ENCODE data around the gene AVP. TPM values are rescaled to one million over a fixed set of nuclear protein-coding genes. Genes with fewer than 3 reads are reported as not detected.
A peak's percentile ranks its signal among the peaks of the same experiment; 100 is the strongest.
"Not testable (repeated sequence)": the region's sequence is repeated elsewhere in the genome, so short reads cannot be mapped to it uniquely, and the experiment has no call there.

Gene AVP
- total RNA-seq, 1 donor from 2014 or later, result not detected

- H3K27me3 ChIP-seq (ENCODE audit: low read depth), result peaks cover 25% of the 10 kb centered on the region
- H3K4me3 ChIP-seq, result no peak overlapping the region
- TF ChIP-seq CTCF (IDR thresholded peaks at IDR 0.05), result no peak
- ATAC-seq (no peak), DNase-seq (no peak)
- no peaks in the 10 kb centered on the region for H3K9me3 ChIP-seq
- peaks cover 5% of the 10 kb centered on the region for H3K4me1 ChIP-seq
- H3K27ac ChIP-seq, result no peak overlapping the region
- intact Hi-C loops (cut with DNase I), result no loop called here
- no peaks in the 10 kb centered on the region for H3K36me3 ChIP-seq
These were observed 6.8 kb downstream of the AVP start for GRCh38 chr20:3077618-3078134.

GRCh38 chr20:3075315-3075714 is 9.2 kb downstream of the AVP start:
- H3K4me3 ChIP-seq; H3K4me1 ChIP-seq; H3K36me3 ChIP-seq; ATAC-seq; intact Hi-C loops (cut with DNase I); DNase-seq; H3K27ac ChIP-seq; H3K9me3 ChIP-seq: not testable (repeated sequence)
- H3K27me3 ChIP-seq (ENCODE audit: low read depth), result peaks cover 23% of the 10 kb centered on the region

GRCh38 chr20:3074812-3075211 is 9.7 kb downstream of the AVP start:
- no peak for TF ChIP-seq CTCF (IDR thresholded peaks at IDR 0.05)
- H3K4me3 ChIP-seq, result no peak overlapping the region
- DNase-seq (no peak), ATAC-seq (peak in 1 of 2 donors; percentile 65)
- H3K9me3 ChIP-seq, result no peaks in the 10 kb centered on the region
- H3K27ac ChIP-seq, result no peak overlapping the region
- intact Hi-C loops (cut with DNase I), result no loop called here
- no peaks in the 10 kb centered on the region for H3K36me3 ChIP-seq
- peaks cover 23% of the 10 kb centered on the region for H3K27me3 ChIP-seq (ENCODE audit: low read depth)
- H3K4me1 ChIP-seq, result peaks cover 9% of the 10 kb centered on the region

- H3K4me1 ChIP-seq; H3K4me3 ChIP-seq; H3K36me3 ChIP-seq; H3K9me3 ChIP-seq; intact Hi-C loops (cut with DNase I); DNase-seq; H3K27ac ChIP-seq; ATAC-seq: not testable (repeated sequence)
- H3K27me3 ChIP-seq (ENCODE audit: low read depth), result peaks cover 23% of the 10 kb centered on the region
These were observed 11.3 kb downstream of the AVP start for GRCh38 chr20:3073251-3073643.

GRCh38 chr20:3072530-3073250 is 11.8 kb downstream of the AVP start:
- TF ChIP-seq CTCF (IDR thresholded peaks at IDR 0.05), result no peak
- Histone ChIP-seq H3K36me3 (no peaks in the 10 kb centered on the region), H3K4me3 (peak overlapping the region; percentile 59), H3K27ac (no peak overlapping the region), H3K27me3 (ENCODE audit: low read depth) (peaks cover 23% of the 10 kb centered on the region), H3K9me3 (no peaks in the 10 kb centered on the region), H3K4me1 (peaks cover 9% of the 10 kb centered on the region)
- intact Hi-C loops (cut with DNase I), result no loop called here
- ATAC-seq (no peak), DNase-seq (no peak)

- peak within 1 kb of the TSS; percentile 59 for H3K4me3 ChIP-seq
- ATAC-seq, result peak; percentile 71 to 76
- H3K27ac ChIP-seq, result no peak within 1 kb of the TSS
- intact Hi-C loops (cut with DNase I), result no loop called here
- H3K36me3 ChIP-seq, result no peaks in the 10 kb centered on the region
- H3K9me3 ChIP-seq, result no peaks in the 10 kb centered on the region
- peaks cover 9% of the 10 kb centered on the region for H3K4me1 ChIP-seq
- peak; percentile 65 for DNase-seq
- no peak for TF ChIP-seq CTCF (IDR thresholded peaks at IDR 0.05)
- peaks cover 23% of the 10 kb centered on the region for H3K27me3 ChIP-seq (ENCODE audit: low read depth)
These were observed 12.7 kb downstream of the AVP start, which contains the start of gene OXT for GRCh38 chr20:3071610-3072529. Gene OXT, plus strand, starts transcription at chr20:3071620. Its CDS starts 36 bp downstream, at chr20:3071656.
